ENCODE results near the gene TSPEAR.
A peak's percentile ranks its signal among the peaks of the same experiment; 100 is the strongest.
"Not testable (repeated sequence)": the region's sequence is repeated elsewhere in the genome, so short reads cannot be mapped to it uniquely, and the experiment has no call there.

TSPEAR gene

DNA sequence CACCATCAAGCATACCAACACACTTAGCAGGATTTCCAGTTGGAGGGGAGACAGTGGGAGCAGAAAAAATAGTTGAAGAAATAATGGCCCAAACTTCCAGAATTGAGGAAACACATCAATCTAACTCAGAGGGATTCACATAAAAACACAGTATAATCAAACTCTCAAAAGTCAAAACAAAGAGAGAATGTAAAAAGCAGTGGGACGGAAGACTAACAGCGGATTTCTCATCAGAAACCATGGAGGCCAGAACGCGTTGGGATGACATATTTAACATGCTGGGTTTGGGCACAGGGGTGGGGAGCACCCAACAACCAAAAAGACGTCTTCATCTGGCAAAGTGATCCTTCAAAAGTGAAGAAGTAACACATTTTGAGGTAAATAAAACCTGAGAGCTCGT is 91.5 kb downstream of the TSPEAR start:
- Mint-ChIP-seq H3K27me3 (ENCODE audit: low read depth) (peaks cover 20% of the 10 kb centered on the region), H3K36me3 (ENCODE audit: low read depth) (peaks cover 37% of the 10 kb centered on the region), H3K9me3 (peaks cover 58% of the 10 kb centered on the region), H3K4me3 (peak overlapping the region; percentile 21), H3K27ac (no peak overlapping the region), H3K4me1 (ENCODE audit: low read depth) (peaks cover 26% of the 10 kb centered on the region)

DNA sequence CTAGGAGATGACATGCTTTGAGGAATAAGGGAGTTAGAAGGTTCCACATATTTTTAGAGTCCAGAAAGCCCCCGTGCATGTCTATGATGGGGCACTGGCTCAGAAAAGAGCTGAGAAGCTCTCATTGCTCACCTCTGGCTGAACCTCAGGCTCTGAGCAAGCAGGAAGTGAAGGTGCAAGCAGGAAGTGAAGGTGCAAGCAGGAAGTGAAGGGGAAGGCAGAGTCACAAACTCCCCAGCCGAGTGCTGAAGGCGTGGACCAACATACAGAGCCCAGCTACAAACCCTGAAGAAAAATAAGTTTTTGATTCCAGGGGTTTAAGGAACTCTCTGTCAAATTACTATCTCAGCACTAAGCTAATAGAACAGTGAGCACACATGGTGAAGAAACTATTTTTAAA is 92.5 kb downstream of the TSPEAR start:
- H3K27me3 Mint-ChIP-seq (ENCODE audit: low read depth): peaks cover 13% of the 10 kb centered on the region
- peaks cover 28% of the 10 kb centered on the region for H3K4me1 Mint-ChIP-seq (ENCODE audit: low read depth)
- H3K36me3 Mint-ChIP-seq (ENCODE audit: low read depth): peaks cover 33% of the 10 kb centered on the region
- peaks cover 48% of the 10 kb centered on the region for H3K9me3 Mint-ChIP-seq
- H3K27ac Mint-ChIP-seq: peak overlapping the region; percentile 87
- peak overlapping the region; percentile 57 for H3K4me3 Mint-ChIP-seq

- H3K36me3 Mint-ChIP-seq (ENCODE audit: low read depth): peaks cover 31% of the 10 kb centered on the region
- H3K4me1 Mint-ChIP-seq (ENCODE audit: low read depth): peaks cover 28% of the 10 kb centered on the region
- no peak overlapping the region for H3K4me3 Mint-ChIP-seq
- peak overlapping the region; percentile 87 for H3K27ac Mint-ChIP-seq
- peaks cover 44% of the 10 kb centered on the region for H3K9me3 Mint-ChIP-seq
- peaks cover 11% of the 10 kb centered on the region for H3K27me3 Mint-ChIP-seq (ENCODE audit: low read depth)
Observed at GRCh38 chr21:44618504-44618903, 92.9 kb downstream of the TSPEAR start.

DNA sequence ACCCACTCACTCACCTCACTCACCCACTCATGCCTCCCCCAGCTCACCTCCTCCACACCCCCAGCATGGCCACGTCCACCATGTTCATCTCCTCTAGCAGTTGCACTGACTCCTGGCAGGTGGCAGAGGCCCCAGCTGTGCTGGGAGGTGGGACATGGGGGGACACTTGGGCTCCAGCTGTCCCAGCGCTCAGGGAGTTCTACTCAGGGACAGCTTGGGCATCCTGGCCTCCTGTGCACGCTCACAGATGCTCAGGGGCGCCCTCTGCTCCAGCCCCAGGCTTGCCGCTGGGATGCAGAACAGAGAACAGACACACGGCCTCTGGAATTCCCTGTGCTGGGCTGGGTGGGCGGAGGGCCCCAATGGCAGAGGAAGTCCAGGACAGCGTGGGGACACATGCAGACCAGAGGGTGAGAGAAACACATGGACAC is 94.3 kb downstream of the TSPEAR start:
- no peak overlapping the region for H3K27ac Mint-ChIP-seq
- H3K4me3 Mint-ChIP-seq: no peak overlapping the region
- peaks cover 4% of the 10 kb centered on the region for H3K27me3 Mint-ChIP-seq (ENCODE audit: low read depth)
- peaks cover 28% of the 10 kb centered on the region for H3K4me1 Mint-ChIP-seq (ENCODE audit: low read depth)
- H3K36me3 Mint-ChIP-seq (ENCODE audit: low read depth): peaks cover 28% of the 10 kb centered on the region
- H3K9me3 Mint-ChIP-seq: peaks cover 30% of the 10 kb centered on the region

DNA sequence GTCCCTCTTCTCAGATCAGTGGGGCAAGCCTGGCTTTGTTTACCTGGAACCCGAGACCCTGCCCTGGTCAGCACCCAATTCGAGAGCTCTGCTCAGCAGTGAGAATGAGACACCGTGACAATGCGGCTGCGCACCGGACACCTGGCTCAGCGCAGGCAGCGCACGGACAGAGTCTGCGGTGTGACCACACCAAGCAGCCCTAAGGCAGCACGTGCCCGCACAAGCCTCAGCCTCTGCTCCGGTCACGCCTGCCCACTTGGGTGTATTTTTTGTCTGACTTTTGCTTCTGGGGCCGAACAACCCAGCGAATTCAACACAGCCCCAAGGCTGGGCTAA is 94.8 kb downstream of the TSPEAR start:
- H3K4me1 Mint-ChIP-seq (ENCODE audit: low read depth): peaks cover 28% of the 10 kb centered on the region
- H3K9me3 Mint-ChIP-seq: peaks cover 28% of the 10 kb centered on the region
- peaks cover 26% of the 10 kb centered on the region for H3K36me3 Mint-ChIP-seq (ENCODE audit: low read depth)
- peaks cover 4% of the 10 kb centered on the region for H3K27me3 Mint-ChIP-seq (ENCODE audit: low read depth)
- H3K4me3 Mint-ChIP-seq: no peak overlapping the region
- no peak overlapping the region for H3K27ac Mint-ChIP-seq

- Mint-ChIP-seq H3K4me3 (no peak overlapping the region), H3K9me3 (peaks cover 33% of the 10 kb centered on the region), H3K27ac (no peak overlapping the region), H3K27me3 (ENCODE audit: low read depth) (peaks cover 4% of the 10 kb centered on the region), H3K36me3 (ENCODE audit: low read depth) (peaks cover 26% of the 10 kb centered on the region), H3K4me1 (ENCODE audit: low read depth) (peaks cover 28% of the 10 kb centered on the region)
Observed at GRCh38 chr21:44615911-44616590, 95.3 kb downstream of the TSPEAR start.

GRCh38 chr21:44615466-44615865 is 95.9 kb downstream of the TSPEAR start:
- Mint-ChIP-seq H3K27me3 (ENCODE audit: low read depth) (no peaks in the 10 kb centered on the region), H3K36me3 (ENCODE audit: low read depth) (peaks cover 25% of the 10 kb centered on the region), H3K27ac (no peak overlapping the region), H3K4me3 (no peak overlapping the region), H3K9me3 (peaks cover 34% of the 10 kb centered on the region), H3K4me1 (ENCODE audit: low read depth) (peaks cover 25% of the 10 kb centered on the region)

- H3K36me3 Mint-ChIP-seq (ENCODE audit: low read depth): peaks cover 22% of the 10 kb centered on the region
- H3K4me1 Mint-ChIP-seq (ENCODE audit: low read depth): peaks cover 25% of the 10 kb centered on the region
- H3K4me3 Mint-ChIP-seq: no peak overlapping the region
- H3K27me3 Mint-ChIP-seq (ENCODE audit: low read depth): no peaks in the 10 kb centered on the region
- peaks cover 35% of the 10 kb centered on the region for H3K9me3 Mint-ChIP-seq
- H3K27ac Mint-ChIP-seq: no peak overlapping the region
Observed at GRCh38 chr21:44614961-44615391, 96.4 kb downstream of the TSPEAR start.

DNA sequence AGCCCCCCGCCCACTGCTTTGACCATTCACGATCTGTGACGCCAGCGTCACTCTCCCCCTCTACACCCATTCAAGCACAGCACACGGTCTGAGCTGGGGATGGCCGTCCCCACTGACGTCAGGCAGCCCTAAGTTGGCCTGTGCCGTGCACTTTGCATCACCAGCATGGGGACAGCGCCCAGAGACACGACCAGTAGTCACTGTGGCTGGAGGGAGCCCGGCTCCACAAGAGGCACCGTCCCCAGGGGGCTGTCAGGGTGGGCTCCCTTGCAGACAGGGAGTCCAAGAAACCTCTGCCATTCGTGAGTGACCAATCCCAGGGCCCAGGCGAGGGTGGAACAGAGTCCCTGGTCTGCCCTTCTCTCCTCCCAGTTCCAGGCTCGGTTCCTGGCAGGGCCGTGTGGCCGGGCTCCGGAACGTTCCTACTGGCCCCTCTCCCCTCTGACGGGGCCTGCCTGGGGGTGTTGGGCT is 97.2 kb downstream of the TSPEAR start:
- peaks cover 17% of the 10 kb centered on the region for H3K36me3 Mint-ChIP-seq (ENCODE audit: low read depth)
- no peak overlapping the region for H3K27ac Mint-ChIP-seq
- peaks cover 17% of the 10 kb centered on the region for H3K4me1 Mint-ChIP-seq (ENCODE audit: low read depth)
- H3K27me3 Mint-ChIP-seq (ENCODE audit: low read depth): no peaks in the 10 kb centered on the region
- peaks cover 35% of the 10 kb centered on the region for H3K9me3 Mint-ChIP-seq
- H3K4me3 Mint-ChIP-seq: no peak overlapping the region

- H3K4me1 Mint-ChIP-seq (ENCODE audit: low read depth): peaks cover 11% of the 10 kb centered on the region
- no peak overlapping the region for H3K27ac Mint-ChIP-seq
- no peak overlapping the region for H3K4me3 Mint-ChIP-seq
- H3K27me3 Mint-ChIP-seq (ENCODE audit: low read depth): no peaks in the 10 kb centered on the region
- H3K36me3 Mint-ChIP-seq (ENCODE audit: low read depth): peaks cover 11% of the 10 kb centered on the region
- H3K9me3 Mint-ChIP-seq: peaks cover 35% of the 10 kb centered on the region
Observed at GRCh38 chr21:44613386-44614155, 97.8 kb downstream of the TSPEAR start.

- Mint-ChIP-seq H3K36me3 (ENCODE audit: low read depth) (peaks cover 8% of the 10 kb centered on the region), H3K4me1 (ENCODE audit: low read depth) (peaks cover 6% of the 10 kb centered on the region), H3K9me3 (peaks cover 34% of the 10 kb centered on the region), H3K4me3 (no peak overlapping the region), H3K27me3 (ENCODE audit: low read depth) (peaks cover 7% of the 10 kb centered on the region), H3K27ac (peak overlapping the region; percentile 49)
Observed at GRCh38 chr21:44612669-44613229, 98.6 kb downstream of the TSPEAR start.

DNA sequence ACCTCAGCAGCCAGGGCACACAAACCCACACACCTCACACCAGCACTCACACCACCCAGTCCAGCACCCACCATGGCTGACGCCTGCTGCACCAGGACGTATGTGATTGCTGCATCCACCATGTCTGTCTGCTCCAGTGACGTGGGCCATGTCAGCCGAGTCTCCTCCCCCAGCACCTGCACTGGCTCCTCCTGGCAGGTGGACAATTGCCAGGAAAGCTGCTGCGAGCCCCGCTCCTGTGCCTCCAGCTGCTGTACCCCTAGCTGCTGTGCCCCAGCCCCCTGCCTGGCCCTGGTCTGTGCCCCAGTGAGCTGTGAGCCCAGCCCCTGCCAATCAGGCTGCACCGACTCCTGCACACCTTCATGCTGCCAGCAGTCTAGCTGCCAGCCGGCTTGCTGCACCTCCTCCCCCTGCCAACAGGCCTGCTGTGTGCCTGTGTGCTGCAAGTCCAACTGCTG is 99.3 kb downstream of the TSPEAR start, which contains the start of gene KRTAP10-8:
KRTAP10-8 (plus strand) TSS at position 51 of the 458 bp plus-strand sequence; CDS start at position 73, 22 bp downstream.
- H3K9me3 Mint-ChIP-seq: peaks cover 34% of the 10 kb centered on the region
- no peak within 1 kb of the TSS for H3K4me3 Mint-ChIP-seq
- H3K4me1 Mint-ChIP-seq (ENCODE audit: low read depth): peaks cover 6% of the 10 kb centered on the region
- H3K27me3 Mint-ChIP-seq (ENCODE audit: low read depth): peaks cover 9% of the 10 kb centered on the region
- H3K27ac Mint-ChIP-seq: peak within 1 kb of the TSS; percentile 49
- H3K36me3 Mint-ChIP-seq (ENCODE audit: low read depth): peaks cover 8% of the 10 kb centered on the region

- no peak overlapping the region for H3K27ac Mint-ChIP-seq
- H3K27me3 Mint-ChIP-seq (ENCODE audit: low read depth): peaks cover 10% of the 10 kb centered on the region
- peaks cover 8% of the 10 kb centered on the region for H3K36me3 Mint-ChIP-seq (ENCODE audit: low read depth)
- no peak overlapping the region for H3K4me3 Mint-ChIP-seq
- peaks cover 35% of the 10 kb centered on the region for H3K9me3 Mint-ChIP-seq
- H3K4me1 Mint-ChIP-seq (ENCODE audit: low read depth): peaks cover 6% of the 10 kb centered on the region
Observed at GRCh38 chr21:44611551-44611950, 99.8 kb downstream of the TSPEAR start.

- Mint-ChIP-seq H3K9me3 (peaks cover 44% of the 10 kb centered on the region), H3K27me3 (ENCODE audit: low read depth) (peaks cover 18% of the 10 kb centered on the region)
- not testable (repeated sequence) for H3K4me3 Mint-ChIP-seq; H3K4me1 Mint-ChIP-seq (ENCODE audit: low read depth); H3K36me3 Mint-ChIP-seq (ENCODE audit: low read depth); H3K27ac Mint-ChIP-seq
Observed at GRCh38 chr21:44610157-44610843, 101.1 kb downstream of the TSPEAR start.
